ENCODE measurements around the gene STAT5B.

STAT5B gene

DNA sequence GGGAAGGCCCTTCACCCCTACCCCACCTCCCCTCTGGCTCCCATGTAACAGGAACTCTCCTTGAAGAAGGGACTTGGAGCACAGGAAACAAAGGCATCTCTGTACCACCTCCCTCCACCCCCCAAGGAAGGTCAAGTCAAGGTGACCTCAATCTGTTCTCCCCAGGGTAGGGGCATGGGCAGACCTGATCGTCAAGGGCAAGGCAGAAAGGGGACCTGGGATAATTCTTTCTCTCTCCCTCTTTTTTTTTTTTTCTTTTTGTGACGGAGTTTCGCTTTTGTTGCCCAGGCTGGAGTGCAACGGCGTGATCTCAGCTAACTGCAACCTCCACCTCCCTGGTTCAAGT, 7.8 kb upstream of the STAT5B start:
- TF ChIP-seq, protein P1, sequence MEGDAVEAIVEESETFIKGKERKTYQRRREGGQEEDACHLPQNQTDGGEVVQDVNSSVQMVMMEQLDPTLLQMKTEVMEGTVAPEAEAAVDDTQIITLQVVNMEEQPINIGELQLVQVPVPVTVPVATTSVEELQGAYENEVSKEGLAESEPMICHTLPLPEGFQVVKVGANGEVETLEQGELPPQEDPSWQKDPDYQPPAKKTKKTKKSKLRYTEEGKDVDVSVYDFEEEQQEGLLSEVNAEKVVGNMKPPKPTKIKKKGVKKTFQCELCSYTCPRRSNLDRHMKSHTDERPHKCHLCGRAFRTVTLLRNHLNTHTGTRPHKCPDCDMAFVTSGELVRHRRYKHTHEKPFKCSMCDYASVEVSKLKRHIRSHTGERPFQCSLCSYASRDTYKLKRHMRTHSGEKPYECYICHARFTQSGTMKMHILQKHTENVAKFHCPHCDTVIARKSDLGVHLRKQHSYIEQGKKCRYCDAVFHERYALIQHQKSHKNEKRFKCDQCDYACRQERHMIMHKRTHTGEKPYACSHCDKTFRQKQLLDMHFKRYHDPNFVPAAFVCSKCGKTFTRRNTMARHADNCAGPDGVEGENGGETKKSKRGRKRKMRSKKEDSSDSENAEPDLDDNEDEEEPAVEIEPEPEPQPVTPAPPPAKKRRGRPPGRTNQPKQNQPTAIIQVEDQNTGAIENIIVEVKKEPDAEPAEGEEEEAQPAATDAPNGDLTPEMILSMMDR (IDR thresholded peaks at IDR 0.05; ENCODE audit: insufficient read depth, low read length, missing control alignments): no peak
- CTCF ChIA-PET: no interaction called here
- POLR2A ChIA-PET: no interaction called here
- DNase-seq (ENCODE audit: low read depth, low spot score): no peak
- no peak overlapping the region for H3K4me3 ChIP-seq (ENCODE audit: low read depth, low read length)

DNA sequence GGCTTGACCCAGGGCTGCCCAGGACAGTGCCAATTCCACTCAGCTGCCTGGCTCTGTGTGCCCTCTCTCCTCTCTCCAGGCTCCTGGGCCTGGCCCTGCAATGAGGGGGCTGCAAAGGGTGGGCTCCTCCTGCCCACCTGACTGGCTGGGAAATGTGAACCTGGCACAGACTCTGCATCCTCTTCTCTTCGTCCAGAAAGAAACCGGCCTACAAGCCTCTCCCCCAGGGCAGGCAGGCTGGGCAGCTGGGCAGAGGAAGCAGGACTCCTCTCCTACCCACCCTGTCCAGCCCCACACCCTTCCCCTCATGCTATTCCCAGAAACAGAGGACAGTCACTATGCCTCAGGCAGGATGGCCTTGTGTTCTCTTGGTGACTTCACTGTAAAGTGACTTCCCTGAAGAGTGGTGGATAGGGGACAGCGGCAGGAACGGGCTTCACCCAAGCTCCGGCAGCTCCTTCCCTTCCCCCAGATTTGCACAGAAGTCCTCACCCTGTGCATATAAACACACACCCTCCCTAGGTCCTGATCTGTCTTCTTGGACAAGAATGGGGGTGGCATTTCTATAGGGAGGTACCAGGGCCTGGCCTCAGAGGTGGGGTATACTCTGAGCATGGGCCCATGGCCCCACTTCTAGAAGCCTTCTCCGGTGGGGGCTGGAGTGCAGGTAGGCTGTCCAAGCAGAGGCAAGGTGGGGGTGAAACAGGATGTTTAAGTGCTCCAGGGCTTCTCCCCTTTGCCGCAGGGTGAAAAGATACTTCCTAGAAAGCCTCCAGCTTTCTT, 7.2 kb upstream of the STAT5B start:
- H3K4me3 ChIP-seq (ENCODE audit: low read depth, low read length): no peak overlapping the region
- DNase-seq (ENCODE audit: low read depth, low spot score): no peak
- TF ChIP-seq, protein P1 (IDR thresholded peaks at IDR 0.05; ENCODE audit: insufficient read depth, low read length, missing control alignments): no peak
- ChIA-PET CTCF (interaction anchor here (0.7 kb wide), 1 partner anchor 99 kb away, joined by 3 read pairs; no protein-coding TSS in a partner anchor), POLR2A (no interaction called here)

DNA sequence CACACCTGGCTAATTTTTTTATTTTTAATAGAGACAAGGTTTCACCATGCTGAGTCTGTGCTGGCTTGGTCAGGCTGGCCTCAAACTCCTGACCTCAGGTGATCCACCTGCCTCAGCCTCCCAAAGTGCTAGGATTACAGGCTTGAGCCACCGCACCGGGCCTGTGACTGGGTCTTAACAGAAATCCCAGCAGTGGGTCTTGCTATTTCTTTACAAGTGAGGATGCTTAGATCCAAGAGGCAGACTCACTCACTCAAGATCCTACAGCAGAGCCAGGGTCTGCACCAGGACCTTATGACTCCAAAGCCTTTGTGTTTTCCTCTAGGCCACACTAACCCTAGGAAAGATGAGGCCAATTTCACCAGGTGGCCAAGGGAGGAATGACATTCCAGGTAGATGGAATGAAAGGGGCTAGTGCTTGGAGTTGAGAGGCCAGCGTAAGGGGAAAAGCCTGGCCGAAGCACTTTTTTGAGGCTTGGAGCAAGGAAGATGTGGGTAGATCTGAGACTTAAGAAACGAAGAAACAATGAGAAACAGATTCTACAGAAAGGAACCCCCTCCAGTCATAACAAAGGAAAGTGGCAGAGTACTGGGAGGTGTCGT, 6.4 kb upstream of the STAT5B start:
- no peak for DNase-seq (ENCODE audit: low read depth, low spot score)
- TF ChIP-seq, protein P1 (IDR thresholded peaks at IDR 0.05; ENCODE audit: insufficient read depth, low read length, missing control alignments): no peak
- CTCF ChIA-PET: interaction anchor here (0.7 kb wide), 1 partner anchor 98 kb away, joined by 3 read pairs; no protein-coding TSS in a partner anchor
- H3K4me3 ChIP-seq (ENCODE audit: low read depth, low read length): no peak overlapping the region
- POLR2A ChIA-PET: no interaction called here

DNA sequence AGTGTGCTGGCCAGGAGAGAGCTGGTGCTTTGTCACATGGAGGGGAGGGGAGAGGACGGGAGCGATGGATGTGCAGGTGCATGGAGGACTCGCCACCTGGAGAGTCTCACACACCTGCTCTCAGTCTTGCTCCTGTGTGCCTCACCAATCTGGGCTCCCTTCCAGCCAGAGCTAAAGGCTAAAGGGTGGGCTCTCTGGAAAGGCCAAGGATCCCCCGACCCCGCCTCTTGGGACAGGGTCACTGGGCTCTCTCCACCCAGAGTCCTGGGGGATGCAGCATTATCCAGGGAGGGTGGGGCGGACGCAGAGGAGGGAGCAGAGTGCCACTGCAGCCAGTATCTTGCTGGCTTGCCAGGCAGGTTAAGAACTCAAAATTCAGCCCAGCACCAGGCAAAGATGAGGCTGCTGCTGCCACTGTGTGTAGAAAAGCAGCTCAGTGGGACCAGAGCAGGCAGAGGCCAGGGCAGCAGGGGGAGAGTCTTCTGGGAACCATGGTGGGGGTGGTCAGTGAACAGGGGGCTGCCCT, 5.4 kb upstream of the STAT5B start:
- DNase-seq (ENCODE audit: low read depth, low spot score): no peak
- H3K4me3 ChIP-seq (ENCODE audit: low read depth, low read length): no peak overlapping the region
- TF ChIP-seq, protein P1 (IDR thresholded peaks at IDR 0.05; ENCODE audit: insufficient read depth, low read length, missing control alignments): no peak
- CTCF ChIA-PET: no interaction called here
- POLR2A ChIA-PET: interaction anchor here (0.6 kb wide), 1 partner anchor 236 kb away, joined by 3 read pairs; no protein-coding TSS in a partner anchor

DNA sequence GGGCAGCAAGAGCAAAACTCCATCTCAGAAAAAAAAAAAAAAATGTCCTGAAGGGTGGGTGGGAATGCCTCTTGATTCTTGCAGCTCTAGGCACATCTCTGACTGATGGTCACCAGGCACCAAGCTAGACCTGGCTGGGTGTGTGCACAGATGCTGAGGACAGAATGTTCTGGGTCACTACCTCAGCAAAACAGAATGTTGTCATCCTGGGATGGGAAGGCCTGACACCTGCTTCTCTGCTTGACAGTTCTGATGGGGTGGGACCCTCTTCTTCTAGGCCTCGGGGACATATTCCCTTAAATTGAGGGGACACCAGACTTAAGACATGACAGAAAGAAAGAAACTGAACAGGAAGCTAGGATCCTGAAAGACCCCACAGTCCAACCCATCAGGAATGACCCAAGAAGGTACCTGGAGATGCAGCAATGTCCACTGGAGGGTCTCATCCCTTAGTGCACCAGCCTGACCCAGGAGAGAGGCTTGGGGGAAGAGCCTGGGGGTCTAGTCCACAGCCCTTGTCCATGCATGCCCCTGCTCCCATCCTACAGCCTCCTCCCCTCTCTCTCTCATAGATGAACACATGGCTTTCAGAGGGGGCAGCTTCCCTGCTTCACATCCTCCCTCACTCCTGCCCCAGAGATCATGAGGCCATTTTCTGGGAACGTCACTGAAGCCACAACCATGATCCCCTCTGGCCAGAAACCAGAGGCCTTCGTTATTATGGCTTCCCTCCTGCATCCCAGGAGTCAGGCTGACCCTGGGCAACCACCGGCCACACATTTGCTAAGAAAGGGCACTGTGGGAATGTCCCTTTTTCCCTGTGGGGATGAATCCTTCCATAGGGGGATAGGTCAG, 3.8 kb upstream of the STAT5B start:
- CTCF ChIA-PET: interaction anchor here (1.0 kb wide), 1 partner anchor 10 kb away, joined by 8 read pairs; no protein-coding TSS in a partner anchor
- H3K4me3 ChIP-seq (ENCODE audit: low read depth, low read length): no peak overlapping the region
- TF ChIP-seq, protein P1 (IDR thresholded peaks at IDR 0.05; ENCODE audit: insufficient read depth, low read length, missing control alignments): no peak
- DNase-seq (ENCODE audit: low read depth, low spot score): no peak
- POLR2A ChIA-PET: interaction anchor here (0.9 kb wide), 1 partner anchor 8 kb away, joined by 3 read pairs; the partner anchor contains the start of gene STAT5A
